H1 (cell line): ENCODE measurements around the gene DMXL2. TPM values are rescaled to one million over a fixed set of nuclear protein-coding genes. Genes with fewer than 3 reads are reported as not detected.

Experiments used
- CTCF ChIA-PET: fragments of 300-600 bp; sonication (Branson Sonifier 250); formaldehyde crosslinking; loops from one replicate; lab custom pipeline; 2021; ENCODE audit not compliant: partially characterized antibody; lab: Charles Lee
- POLR2A ChIA-PET: fragments of 300-600 bp; sonication (Branson Sonifier 250); formaldehyde crosslinking; loops from one replicate; lab custom pipeline; 2021; ENCODE audit warnings: inconsistent platforms; ENCODE audit not compliant: partially characterized antibody; lab: Charles Lee
- DNase-seq, 2 experiments: peaks; one replicate each; pipeline versions ENCODE4 v3.0.0 to v3.0.0-alpha.2; 2010 to 2022; ENCODE audit warnings: low spot score in 2 of 2, low read depth in 1 of 2, mixed read lengths in 1 of 2
- FAIRE-seq: peaks from 2 replicates; lab custom pipeline; 2011; peaks lifted over from hg19 to GRCh38; lab: Jason Lieb, UNC
- H2AFZ ChIP-seq: 2 replicates; pipeline ENCODE4 v1.8.1; 2012; ENCODE audit warnings: low read length, inconsistent platforms
- H2AK5ac ChIP-seq: 2 replicates; pipeline ENCODE4 v1.6.1; 2013; ENCODE audit warnings: low read depth, low read length
- H2BK120ac ChIP-seq: replicated peaks from 2 replicates; pipeline ENCODE3; 2013; ENCODE audit warnings: low read depth, low read length, inconsistent platforms
- H2BK12ac ChIP-seq: 2 replicates; pipeline ENCODE4 v1.6.1; 2013; ENCODE audit warnings: low read depth, low read length
- H2BK15ac ChIP-seq: 2 replicates; pipeline ENCODE4 v1.6.1; 2013; ENCODE audit warnings: low read length
- H2BK20ac ChIP-seq: 2 replicates; pipeline ENCODE4 v1.6.1; 2013; ENCODE audit warnings: low read length
- H2BK5ac ChIP-seq: 2 replicates; pipeline ENCODE4 v1.6.1; 2013; ENCODE audit warnings: low read depth, low read length
- H3K14ac ChIP-seq: 2 replicates; pipeline ENCODE4 v1.6.1; 2013; ENCODE audit warnings: inconsistent platforms; ENCODE audit not compliant: insufficient read length
- H3K18ac ChIP-seq: 2 replicates; pipeline ENCODE4 v1.6.1; 2013; ENCODE audit warnings: low read length; ENCODE audit errors: extremely low read depth
- H3K23ac ChIP-seq: 2 replicates; pipeline ENCODE4 v1.6.1; 2013; ENCODE audit warnings: inconsistent platforms; ENCODE audit not compliant: insufficient read length
- H3K23me2 ChIP-seq: 2 replicates; pipeline ENCODE4 v1.6.1; 2013; ENCODE audit warnings: low read depth, low read length
- H3K27ac ChIP-seq: 2 replicates; pipeline ENCODE4 v1.6.1; 2011; ENCODE audit warnings: low read depth, low read length, inconsistent platforms
- H3K27me3 ChIP-seq, 4 experiments: replicated peaks in 1 of 4; 1 replicate in 1 of 4; 2 replicates in 3 of 4; pipeline versions ENCODE4 v1.6.1 to v1.8.1; 2011 to 2013; ENCODE audit warnings: low read length in 3 of 4, mild to moderate bottlenecking in 3 of 4, inconsistent platforms in 2 of 4, mixed read lengths in 2 of 4, moderate library complexity in 1 of 4; ENCODE audit not compliant: control insufficient read depth in 3 of 4, insufficient read depth in 3 of 4; ENCODE audit errors: extremely low read depth in 1 of 4
- H3K36me3 ChIP-seq, 4 experiments: 2 replicates each; pipeline versions ENCODE4 v1.6.1 to v1.8.1; 2011 to 2013; ENCODE audit warnings: mild to moderate bottlenecking in 4 of 4, low read length in 3 of 4, moderate library complexity in 2 of 4, control low read depth in 1 of 4, inconsistent platforms in 1 of 4; ENCODE audit not compliant: insufficient read depth in 4 of 4, control insufficient read depth in 2 of 4
- H3K4ac ChIP-seq: replicated peaks from 2 replicates; pipeline ENCODE3; 2013; ENCODE audit warnings: low read length, low read depth, mixed read lengths, inconsistent platforms; ENCODE audit not compliant: insufficient read length
- H3K4me1 ChIP-seq, 4 experiments: replicated peaks in 1 of 4; 1 replicate in 1 of 4; 2 replicates in 3 of 4; pipeline versions ENCODE4 v1.6.1 to v1.8.1; 2011 to 2013; ENCODE audit warnings: low read length in 3 of 4, inconsistent platforms in 2 of 4, mixed read lengths in 1 of 4; ENCODE audit not compliant: insufficient read depth in 4 of 4, control insufficient read depth in 3 of 4
- H3K4me2 ChIP-seq, 2 experiments: 2 replicates each; pipeline versions ENCODE4 v1.6.1 to v1.8.1; 2011 to 2013; ENCODE audit warnings: low read depth in 2 of 2, low read length in 2 of 2, control low read depth in 1 of 2, inconsistent platforms in 1 of 2, mild to moderate bottlenecking in 1 of 2; ENCODE audit not compliant: insufficient read depth in 1 of 2
- H3K4me3 ChIP-seq, 4 experiments: fragments of 200-600, 300-600 bp in 1 of 4; sonication (generic), shearing (Covaris generic), sonication (Bioruptor Twin) in 1 of 4; 2 replicates each; pipeline versions ENCODE4 v1.5.1 to v1.8.1; 2011 to 2016; ENCODE audit warnings: low read length in 4 of 4, low read depth in 3 of 4, control low read depth in 2 of 4, inconsistent platforms in 2 of 4, mild to moderate bottlenecking in 2 of 4, mixed read lengths in 1 of 4, moderate library complexity in 1 of 4; ENCODE audit not compliant: insufficient read depth in 2 of 4; ENCODE audit errors: extremely low read depth in 1 of 4
- H3K56ac ChIP-seq: replicated peaks from 2 replicates; pipeline ENCODE3; 2013; ENCODE audit warnings: low read depth, mild to moderate bottlenecking, mixed read lengths, low read length, inconsistent platforms; ENCODE audit not compliant: insufficient read length
- H3K79me1 ChIP-seq: 2 replicates; pipeline ENCODE4 v1.6.1; 2013; ENCODE audit warnings: low read depth, low read length, control low read depth
- H3K79me2 ChIP-seq, 2 experiments: 2 replicates each; pipeline versions ENCODE4 v1.6.1 to v1.8.1; 2012 to 2013; ENCODE audit warnings: low read length in 2 of 2, mild to moderate bottlenecking in 2 of 2, inconsistent platforms in 1 of 2; ENCODE audit not compliant: insufficient read depth in 2 of 2, control insufficient read depth in 1 of 2
- H3K9ac ChIP-seq, 4 experiments: replicated peaks in 1 of 4; 1 replicate in 1 of 4; 2 replicates in 3 of 4; pipeline versions ENCODE4 v1.6.1 to v1.8.1; 2011 to 2013; ENCODE audit warnings: low read depth in 3 of 4, low read length in 3 of 4, control low read depth in 2 of 4, mild to moderate bottlenecking in 2 of 4, moderate library complexity in 2 of 4, inconsistent platforms in 1 of 4; ENCODE audit errors: extremely low read depth in 1 of 4
- H3K9me3 ChIP-seq, 2 experiments: 2 replicates each; pipeline versions ENCODE4 v1.6.1 to v1.8.1; 2012 to 2013; ENCODE audit warnings: mild to moderate bottlenecking in 2 of 2, moderate library complexity in 2 of 2, control low read depth in 1 of 2, inconsistent platforms in 1 of 2, low read depth in 1 of 2, low read length in 1 of 2, mixed read lengths in 1 of 2; ENCODE audit not compliant: insufficient read depth in 2 of 2
- H4K20me1 ChIP-seq, 2 experiments: replicated peaks in 1 of 2; 2 replicates each; pipeline versions ENCODE3 to v1.8.1; 2011 to 2013; ENCODE audit warnings: inconsistent platforms in 2 of 2, low read length in 2 of 2, mild to moderate bottlenecking in 1 of 2; ENCODE audit not compliant: insufficient read depth in 2 of 2, control insufficient read depth in 1 of 2
- H4K5ac ChIP-seq: 2 replicates; pipeline ENCODE4 v1.6.1; 2013; ENCODE audit warnings: low read length, low read depth, mixed read lengths, inconsistent platforms; ENCODE audit not compliant: insufficient read length
- H4K8ac ChIP-seq: 2 replicates; pipeline ENCODE4 v1.8.0; 2013; ENCODE audit warnings: mild to moderate bottlenecking, moderate library complexity, low read length, inconsistent platforms; ENCODE audit not compliant: insufficient read depth; ENCODE audit errors: extremely low read depth
- H4K91ac ChIP-seq: replicated peaks from 2 replicates; pipeline ENCODE3; 2013; ENCODE audit warnings: low read length, mixed read lengths, inconsistent platforms; ENCODE audit not compliant: insufficient read length
- CREB1 ChIP-seq: IDR thresholded peaks from 2 replicates; pipeline ENCODE4 v1.6.1; 2012; ENCODE audit warnings: inconsistent platforms
- EGR1 ChIP-seq: IDR thresholded peaks from 2 replicates; pipeline ENCODE4 v1.6.1; 2011; ENCODE audit warnings: low read depth, low read length, borderline replicate concordance
- GABPA ChIP-seq: IDR thresholded peaks from 2 replicates; pipeline ENCODE4 v1.6.1; 2011; ENCODE audit warnings: mild to moderate bottlenecking, low read length, moderate library complexity, borderline replicate concordance; ENCODE audit not compliant: insufficient read depth
- WGBS, 2 experiments: shearing (Covaris generic) in 1 of 2; methylation state at CpG; one replicate each; pipeline versions ENCODE4 v1.1.6 to v1.1.7; 2013 to 2015; ENCODE audit warnings: low lambda C conversion rate in 2 of 2, mixed read lengths in 2 of 2, inconsistent platforms in 1 of 2, low coverage in 1 of 2, missing lambda C conversion rate in 1 of 2; ENCODE audit not compliant: insufficient replicate concordance in 2 of 2, insufficient coverage in 1 of 2, insufficient read length in 1 of 2; ENCODE audit errors: extremely low coverage in 1 of 2, missing lambda C conversion rate in 1 of 2; 5-methylcytosine and 5-hydroxymethylcytosine counted together
- polyA plus RNA-seq, 7 experiments: library from polyadenylated mRNA; depleted of rRNA in 3 of 7; stranded (reverse) in 5 of 7; unstranded in 2 of 7; fragments of >200 nt in 5 of 7; fragments of 200-250 nt in 2 of 7; gene quantifications; 1 replicate in 5 of 7; 2 replicates in 1 of 7; 4 replicates in 1 of 7; pipeline versions ENCODE4 v1.2.1 to v1.2.3, GENCODE V29; 2011 to 2013; ENCODE audit warnings: missing spikeins in 2 of 7, mixed read lengths in 2 of 7
- total RNA-seq: library from RNA; stranded (reverse); fragmentation: NEBNext Ultra II Directional; extraction: Animal tissue kit (Norgen Biotek cat#: 25700); gene quantifications from 2 replicates; pipeline ENCODE4 v1.2.1, GENCODE V29; 2021

Gene DMXL2
- total and polyA plus RNA-seq, 2 of the 8 experiments (the other 6 are each of a cell fraction or from before 2014, with no cell fraction given), result 9.5 to 10.6 TPM

- 84% methylated on average over 2 of the region's 2 CpGs; no CpG with 5 or more reads in 1 of the 2 experiments for WGBS, 2 experiments
- Histone ChIP-seq H2AFZ (no peak overlapping the region), H2BK15ac (no peak overlapping the region), H3K4me1 (no peaks in the 10 kb centered on the region), H3K79me1 (no peaks in the 10 kb centered on the region), H3K56ac (no peak overlapping the region), H4K20me1 (no peaks in the 10 kb centered on the region), H3K9ac (no peak overlapping the region), H4K8ac (no peak overlapping the region), H3K27ac (no peak overlapping the region), H3K23me2 (no peaks in the 10 kb centered on the region), H2BK12ac (no peak overlapping the region), H3K14ac (no peak overlapping the region), H3K27me3 (no peaks in the 10 kb centered on the region), H2BK5ac (no peak overlapping the region), H3K36me3 (no peaks in the 10 kb centered on the region), H2BK120ac (no peak overlapping the region)
- POLR2A ChIA-PET, result no interaction called here
- FAIRE-seq (no peak), DNase-seq (no peak)
- TF ChIP-seq CREB1 (no peak), GABPA (no peak), EGR1 (no peak)
- TF ChIP-seq, all 59 proteins: peak for 0
- peaks cover 9 to 25% of the 10 kb centered on the region in 2 experiments; a peak in 3 of 4 replicates for H3K9me3 ChIP-seq
- no peak overlapping the region for H3K4me2 ChIP-seq
- CTCF ChIA-PET, result no interaction called here
- no peak overlapping the region; a peak in 1 of 8 replicates for H3K4me3 ChIP-seq
- H3K18ac ChIP-seq, result no peak overlapping the region
- H4K91ac ChIP-seq, result no peak overlapping the region
- H2BK20ac ChIP-seq, result no peak overlapping the region
- no peak overlapping the region for H2AK5ac ChIP-seq
- no peak overlapping the region for H3K23ac ChIP-seq
- no peak overlapping the region for H3K4ac ChIP-seq
- no peaks in the 10 kb centered on the region for H3K79me2 ChIP-seq
- H4K5ac ChIP-seq, result no peak overlapping the region
Measured at GRCh38 chr15:51589881-51590568, 32.5 kb downstream of the DMXL2 start.
